GM19324 (cell line): ENCODE data around the gene VAMP7.
"Not testable (repeated sequence)": the region's sequence is repeated elsewhere in the genome, so short reads cannot be mapped to it uniquely, and the experiment has no call there.

Source experiments
- ATAC-seq: cut with Tn5 transposase; IDR thresholded peaks from one replicate; pipeline ENCODE4 v1.9.1; 2021; ENCODE audit warnings: mild to moderate bottlenecking, moderate library complexity; ENCODE audit not compliant: unreplicated experiment, low FRiP score

Gene VAMP7, protein sequence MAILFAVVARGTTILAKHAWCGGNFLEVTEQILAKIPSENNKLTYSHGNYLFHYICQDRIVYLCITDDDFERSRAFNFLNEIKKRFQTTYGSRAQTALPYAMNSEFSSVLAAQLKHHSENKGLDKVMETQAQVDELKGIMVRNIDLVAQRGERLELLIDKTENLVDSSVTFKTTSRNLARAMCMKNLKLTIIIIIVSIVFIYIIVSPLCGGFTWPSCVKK

DNA sequence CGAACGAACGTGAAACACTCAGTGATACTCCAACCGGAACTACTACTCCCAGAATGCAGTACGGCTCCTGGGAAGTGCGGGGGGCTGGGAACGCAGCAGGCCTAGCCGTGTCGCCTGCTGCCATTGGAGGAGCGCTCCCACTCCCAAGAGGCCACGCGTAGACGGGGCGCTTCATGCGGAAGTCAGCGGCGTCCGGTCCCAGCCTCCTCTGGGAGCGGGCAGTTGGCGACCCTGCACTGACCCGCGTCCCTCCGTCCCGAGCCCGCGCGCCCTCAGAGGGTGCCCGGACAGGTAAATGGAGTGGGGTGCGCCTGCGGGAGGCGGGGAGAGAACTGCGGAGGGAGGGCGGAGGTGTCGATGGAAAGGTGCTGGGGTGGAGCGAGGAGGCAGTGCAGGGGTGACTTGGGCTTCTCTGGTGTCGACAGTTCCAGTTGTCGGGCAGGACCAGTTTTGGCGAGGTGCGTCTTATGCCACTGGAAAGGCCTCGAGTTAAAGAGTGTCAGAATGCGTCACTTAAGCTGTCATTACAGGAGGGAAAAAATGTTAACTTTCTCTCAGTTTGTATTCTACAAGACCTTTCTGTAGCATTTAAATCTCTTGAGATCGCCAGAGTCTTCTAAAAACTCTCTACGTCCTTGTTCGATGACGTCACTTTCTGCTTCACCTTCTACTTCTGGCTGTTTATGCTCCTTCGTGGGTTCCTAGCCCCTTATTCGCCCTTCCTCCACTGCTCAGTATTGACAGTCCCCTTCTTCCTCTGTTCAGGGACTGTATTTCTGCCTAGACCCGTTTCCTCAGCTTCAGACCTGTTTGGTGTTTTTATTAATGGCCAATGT, at the start of gene VAMP7:
TSS of gene VAMP7 (plus strand) at position 188 of the 836 bp plus-strand sequence. CDS start 8,122 bp downstream, outside the sequence.
- ATAC-seq, result peak; percentile 97

DNA sequence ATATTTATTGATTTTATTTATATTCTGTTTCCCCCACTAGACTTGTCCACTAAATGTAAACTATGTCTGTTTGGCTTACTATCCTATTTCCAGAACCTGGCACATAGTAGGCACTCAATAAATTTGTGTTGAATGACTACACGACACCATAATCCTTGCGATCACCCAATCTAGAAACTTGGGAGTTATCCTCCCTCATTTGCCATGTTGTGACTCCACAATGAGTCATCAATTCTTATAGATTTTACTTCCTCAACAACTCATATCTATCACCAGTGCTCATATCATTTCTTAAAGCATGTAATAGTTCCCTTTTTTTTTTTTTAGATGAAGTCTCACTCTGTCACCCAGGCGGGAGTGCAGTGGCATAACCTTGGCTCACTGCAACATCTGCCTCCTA, 39.9 kb upstream of the VAMP7 start:
- no peak for ATAC-seq

DNA sequence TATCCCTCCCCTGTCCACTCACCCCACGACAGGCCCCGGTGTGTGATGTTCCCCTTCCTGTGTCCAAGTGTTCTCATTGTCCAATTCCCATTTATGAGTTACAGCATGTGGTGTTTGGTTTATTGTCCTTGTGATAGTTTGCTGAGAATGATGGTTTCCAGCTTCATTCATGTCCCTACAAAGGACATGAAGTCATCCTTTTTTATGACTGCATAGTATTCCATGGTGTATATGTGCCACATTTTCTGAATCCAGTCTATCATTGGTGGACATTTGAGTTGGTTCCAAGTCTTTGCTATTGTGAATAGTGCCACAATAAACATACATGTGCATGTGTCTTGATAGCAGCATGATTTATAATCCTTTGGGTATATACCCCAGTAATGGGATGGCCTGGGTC, 29.4 kb upstream of the VAMP7 start:
- not testable (repeated sequence) for ATAC-seq

DNA sequence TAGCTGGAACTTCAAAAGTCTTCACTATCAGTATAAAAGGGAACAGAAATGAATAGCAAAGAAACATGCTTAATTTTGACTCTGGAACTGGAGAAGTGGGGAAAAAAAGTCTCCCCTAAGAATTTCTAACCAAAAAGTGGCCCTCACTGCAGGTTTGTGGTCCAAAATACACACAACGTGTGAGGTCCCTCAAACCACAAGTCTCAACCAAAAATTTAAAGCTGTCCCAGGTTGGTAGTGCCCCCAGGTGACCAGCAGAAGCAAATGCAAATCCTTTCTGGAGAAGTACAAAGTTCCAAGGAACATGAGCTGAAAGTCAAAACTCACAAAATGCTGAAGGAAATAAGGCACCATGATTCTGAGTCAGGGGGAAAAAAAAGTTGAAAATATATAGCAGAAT, 23.6 kb upstream of the VAMP7 start:
- ATAC-seq, result no peak

DNA sequence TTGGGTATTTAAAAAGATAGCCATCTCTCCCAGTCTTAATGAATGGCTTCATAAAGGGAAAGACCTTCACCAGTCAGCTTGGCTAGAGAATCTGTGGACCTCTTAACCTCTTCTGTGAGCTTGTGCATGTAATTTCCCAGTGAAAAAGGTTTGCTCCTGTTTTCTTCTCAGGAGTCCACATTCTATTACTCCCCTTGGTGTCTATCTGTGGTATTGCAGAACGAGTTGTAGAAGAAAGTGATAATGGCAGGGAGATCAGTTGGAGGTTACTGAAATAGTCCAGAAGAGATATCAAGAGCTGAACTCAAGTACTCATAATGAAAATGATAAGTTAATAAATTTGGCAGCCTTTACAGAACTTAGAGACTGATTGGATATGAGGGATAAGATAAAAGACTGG, 16.5 kb upstream of the VAMP7 start:
- ATAC-seq, result no peak

DNA sequence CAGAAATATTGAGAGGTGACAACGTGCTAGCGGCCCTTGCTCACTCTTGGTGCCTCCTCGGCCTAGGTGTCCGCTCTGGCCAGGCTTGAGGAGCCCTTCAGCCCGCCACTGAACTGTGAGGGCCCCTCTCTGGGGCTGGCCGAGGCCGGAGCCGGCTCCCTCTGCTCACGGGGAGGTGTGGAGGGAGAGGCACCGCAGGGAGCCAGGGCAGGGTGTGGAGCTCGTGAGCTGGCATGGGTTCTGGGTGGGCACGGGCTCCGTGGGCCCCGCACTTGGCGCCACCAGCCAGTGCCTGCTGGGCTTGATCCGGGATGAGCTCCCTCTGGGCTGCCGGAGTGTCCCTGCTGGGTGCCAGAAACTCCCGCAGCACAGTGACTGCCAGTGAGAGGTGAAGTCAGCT, 16.0 kb upstream of the VAMP7 start:
- no peak for ATAC-seq

DNA sequence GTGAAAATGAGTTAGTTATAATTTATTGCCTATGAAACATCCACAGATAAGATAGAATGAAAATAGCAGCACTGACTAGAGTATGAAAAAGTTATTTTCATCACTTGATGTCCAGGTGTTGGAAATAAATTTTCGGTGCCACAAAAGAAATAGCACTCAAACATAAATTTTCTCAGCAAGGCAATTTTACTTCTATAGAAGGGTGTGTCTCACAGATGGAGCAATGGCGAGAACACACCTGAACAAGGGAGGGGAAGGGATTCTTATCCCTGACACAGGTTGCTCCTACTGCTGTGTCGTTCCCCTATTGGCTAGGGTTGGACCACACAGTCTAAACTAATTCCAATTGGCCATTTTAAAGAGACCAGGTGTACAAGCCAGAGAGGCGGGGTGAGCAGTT, 13.3 kb upstream of the VAMP7 start:
- no peak for ATAC-seq

DNA sequence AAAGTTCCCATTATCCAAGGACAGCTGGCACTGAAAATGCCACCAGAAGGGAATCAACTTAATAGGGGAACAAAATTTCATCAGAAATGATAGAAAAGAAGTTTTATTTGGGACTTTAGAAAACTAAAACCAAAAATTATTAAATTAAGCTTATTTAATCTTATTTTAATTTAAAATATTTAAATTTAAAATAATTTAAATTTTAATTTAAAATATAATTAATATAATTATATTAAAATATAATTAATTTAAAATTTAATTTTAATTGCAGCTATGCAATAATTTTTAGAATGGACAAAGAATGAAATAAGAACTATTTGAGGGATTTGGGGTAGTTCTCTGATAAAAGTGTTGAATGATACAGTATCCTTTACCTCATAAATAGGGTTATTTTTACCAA, 10.2 kb upstream of the VAMP7 start:
- ATAC-seq, result no peak

DNA sequence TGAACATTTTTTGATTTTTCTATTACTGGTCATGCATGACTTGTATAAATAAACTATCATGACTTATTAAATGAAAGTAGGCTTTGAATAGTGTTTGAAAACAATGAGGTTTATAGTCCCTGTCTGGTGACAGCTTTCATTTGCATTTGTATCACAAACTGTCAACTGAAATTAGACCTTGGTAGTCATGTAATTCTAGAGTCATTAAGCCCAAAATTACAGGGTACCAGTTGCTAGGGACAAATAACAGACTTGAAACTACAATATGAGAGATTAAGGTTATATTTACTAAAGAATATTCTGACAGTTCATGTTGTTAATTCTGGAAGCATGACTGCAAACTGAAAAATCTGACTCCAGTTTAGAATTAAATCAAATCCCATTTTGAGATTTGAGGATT, 9.2 kb upstream of the VAMP7 start:
- no peak for ATAC-seq

DNA sequence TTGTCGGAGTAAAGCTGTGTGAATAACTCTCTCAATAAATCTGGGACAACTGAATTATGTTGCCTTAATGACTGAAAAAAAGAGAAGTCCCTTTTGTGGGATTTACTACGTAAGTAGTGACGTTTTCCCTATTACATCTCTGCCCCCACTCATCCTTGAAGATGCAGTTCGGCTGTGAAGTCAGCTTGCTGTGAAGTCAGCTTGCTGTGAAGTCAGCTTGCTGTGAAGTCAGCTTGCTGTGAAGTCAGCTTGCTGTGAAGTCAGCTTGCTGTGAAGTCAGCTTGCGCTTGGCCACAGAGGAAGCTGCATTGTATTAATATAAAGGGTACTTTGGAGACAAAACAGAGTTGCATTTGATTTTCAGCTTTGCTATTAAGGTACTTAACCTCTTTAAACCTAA, 8.0 kb upstream of the VAMP7 start:
- no peak for ATAC-seq

DNA sequence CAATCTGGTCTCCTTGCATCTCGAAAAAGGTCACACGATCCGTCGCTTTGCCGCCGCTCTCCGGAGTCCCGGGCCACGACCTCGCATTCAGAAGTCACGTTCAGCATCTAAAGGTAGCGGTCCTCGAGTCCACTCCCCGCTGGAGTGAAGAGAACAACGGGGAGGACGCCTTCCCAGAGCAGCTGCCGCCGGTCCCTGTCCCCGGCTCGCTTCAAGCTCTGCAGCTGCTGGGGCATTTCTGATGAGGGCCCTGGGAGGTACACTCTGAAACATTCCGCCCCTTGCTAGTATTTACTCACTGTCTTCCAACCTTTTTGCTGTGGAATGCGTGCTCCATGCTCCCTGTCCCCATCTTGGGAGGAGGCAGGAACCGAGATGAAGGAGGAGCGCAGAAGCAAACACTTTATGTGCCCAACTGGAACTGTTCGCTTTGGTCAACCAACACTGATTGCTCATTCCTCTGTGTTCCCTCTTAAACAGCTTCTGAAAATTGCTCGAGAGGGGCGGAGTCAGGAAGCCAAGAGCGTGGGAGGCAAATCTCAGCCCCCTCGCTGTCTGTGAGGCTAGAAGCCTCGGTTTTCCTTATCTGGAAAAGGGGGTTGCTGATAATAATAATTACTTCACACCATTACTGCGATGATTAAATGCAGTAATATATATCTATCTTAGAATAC, 6.4 kb upstream of the VAMP7 start:
- no peak for ATAC-seq

DNA sequence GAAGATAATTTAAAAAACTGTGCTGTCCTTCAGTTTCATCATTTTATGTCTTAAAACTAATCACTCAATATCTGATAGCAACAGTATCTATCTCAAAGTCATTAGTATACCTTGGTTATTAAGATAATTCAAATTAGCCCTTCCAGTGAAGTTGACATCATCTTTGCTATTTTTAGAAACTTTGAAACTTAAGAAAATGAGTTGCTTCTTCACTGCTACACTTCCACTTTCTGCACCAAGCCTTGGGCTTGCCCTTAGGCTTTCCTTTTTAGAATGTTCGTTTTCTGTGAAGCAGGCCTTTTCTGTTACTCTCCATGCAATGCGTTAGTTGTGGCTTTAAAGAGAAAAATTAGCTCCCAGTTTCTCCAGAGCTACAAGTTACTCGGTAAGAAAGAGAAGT, 4.4 kb upstream of the VAMP7 start:
- ATAC-seq, result no peak

DNA sequence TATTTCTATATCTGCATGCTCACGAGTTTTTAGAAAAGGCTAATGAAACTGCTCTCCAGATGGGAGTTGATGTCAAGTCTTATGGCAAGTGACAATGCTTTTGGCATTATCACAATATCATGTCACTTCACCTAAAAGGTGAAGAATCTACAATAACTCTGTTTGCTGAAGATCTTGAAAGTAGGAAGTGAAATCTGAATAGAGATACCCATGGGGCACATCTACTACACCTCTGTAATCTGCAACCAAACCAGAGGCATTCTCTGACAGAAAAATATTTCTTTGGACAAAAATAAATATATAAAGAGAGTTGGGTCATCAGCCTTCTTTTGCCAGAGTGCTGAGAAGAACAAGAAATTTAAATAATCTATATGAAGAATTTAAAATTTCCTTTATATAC, 3.9 kb upstream of the VAMP7 start:
- no peak for ATAC-seq

DNA sequence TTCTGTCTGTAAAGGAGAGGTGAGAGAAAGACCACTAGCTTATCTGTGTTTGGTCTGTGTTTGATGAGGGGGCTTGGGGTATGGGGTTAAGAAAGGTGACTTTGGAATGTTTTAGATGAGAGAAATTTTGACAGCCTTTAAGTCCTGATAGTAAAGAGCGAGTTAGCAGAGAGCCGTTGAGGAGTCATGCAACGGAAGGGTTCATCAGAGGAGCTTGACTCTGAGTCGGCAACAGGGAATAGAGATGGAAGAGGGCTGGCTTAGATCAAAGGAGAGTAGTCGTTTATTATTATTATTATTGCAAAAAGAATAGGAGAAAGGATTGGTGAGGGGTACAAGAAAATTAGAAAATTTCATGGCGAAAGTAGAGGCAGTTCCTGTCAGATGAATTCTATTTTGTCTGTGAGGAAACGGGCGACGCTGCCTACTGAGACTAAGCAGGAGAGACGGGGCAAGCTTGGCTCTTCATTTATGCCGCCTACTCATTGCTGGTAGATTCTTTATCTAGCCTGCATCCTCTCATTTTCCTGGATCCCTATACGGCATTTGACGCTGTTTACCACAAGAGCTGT, 473 bp upstream of the VAMP7 start:
- ATAC-seq, result no peak

DNA sequence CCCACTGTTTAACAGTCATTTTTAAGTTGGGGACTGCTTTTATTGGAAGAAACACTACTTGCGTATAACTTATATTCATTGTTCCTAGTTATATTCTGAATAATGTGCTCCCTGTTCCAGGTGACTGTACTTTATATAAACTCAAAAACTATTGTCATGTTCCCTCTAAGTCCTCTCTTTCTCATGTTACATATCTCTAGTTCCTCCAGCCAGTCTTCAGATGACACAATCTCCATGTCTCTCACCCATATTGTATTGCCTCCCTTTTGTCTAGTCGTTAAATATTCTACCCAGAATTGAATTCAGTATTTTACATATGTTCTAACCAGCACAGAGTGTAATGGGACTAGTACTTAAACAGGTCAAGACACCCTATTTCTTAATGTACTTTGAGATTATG, 5.3 kb downstream of the VAMP7 start:
- no peak for ATAC-seq

DNA sequence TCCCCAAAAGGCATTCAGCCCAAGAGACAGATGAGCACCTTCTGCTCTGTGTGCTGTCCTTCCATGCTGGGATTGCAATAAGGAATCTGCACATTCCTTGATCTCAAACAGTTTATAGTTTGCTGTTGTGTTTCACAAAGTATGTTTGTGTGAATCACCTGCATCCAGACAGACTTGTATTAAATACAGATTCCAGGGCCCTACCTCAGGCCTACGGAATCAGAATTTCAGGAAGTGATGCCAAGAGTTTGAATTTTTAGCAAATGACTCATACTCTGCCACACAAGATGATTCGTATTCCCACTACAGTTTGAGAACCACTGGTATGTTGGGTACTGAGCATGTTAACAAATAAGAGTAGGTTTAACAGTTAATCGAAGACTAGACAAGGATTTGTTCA, 7.0 kb downstream of the VAMP7 start:
- ATAC-seq, result no peak

DNA sequence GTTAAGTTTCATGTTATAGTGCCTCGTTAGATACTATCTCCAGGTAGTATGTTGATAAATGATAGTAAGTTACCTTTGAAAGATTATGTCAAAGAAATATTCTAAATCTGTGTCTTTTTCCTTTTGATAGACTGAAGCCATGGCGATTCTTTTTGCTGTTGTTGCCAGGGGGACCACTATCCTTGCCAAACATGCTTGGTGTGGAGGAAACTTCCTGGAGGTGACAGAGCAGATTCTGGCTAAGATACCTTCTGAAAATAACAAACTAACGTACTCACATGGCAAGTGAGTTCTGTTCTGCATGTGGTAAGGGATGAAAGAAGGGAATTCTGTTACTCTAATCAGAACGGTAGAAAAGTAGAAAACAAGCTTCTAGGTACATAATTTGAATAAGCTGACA, 8.2 kb downstream of the VAMP7 start:
- ATAC-seq, result no peak

DNA sequence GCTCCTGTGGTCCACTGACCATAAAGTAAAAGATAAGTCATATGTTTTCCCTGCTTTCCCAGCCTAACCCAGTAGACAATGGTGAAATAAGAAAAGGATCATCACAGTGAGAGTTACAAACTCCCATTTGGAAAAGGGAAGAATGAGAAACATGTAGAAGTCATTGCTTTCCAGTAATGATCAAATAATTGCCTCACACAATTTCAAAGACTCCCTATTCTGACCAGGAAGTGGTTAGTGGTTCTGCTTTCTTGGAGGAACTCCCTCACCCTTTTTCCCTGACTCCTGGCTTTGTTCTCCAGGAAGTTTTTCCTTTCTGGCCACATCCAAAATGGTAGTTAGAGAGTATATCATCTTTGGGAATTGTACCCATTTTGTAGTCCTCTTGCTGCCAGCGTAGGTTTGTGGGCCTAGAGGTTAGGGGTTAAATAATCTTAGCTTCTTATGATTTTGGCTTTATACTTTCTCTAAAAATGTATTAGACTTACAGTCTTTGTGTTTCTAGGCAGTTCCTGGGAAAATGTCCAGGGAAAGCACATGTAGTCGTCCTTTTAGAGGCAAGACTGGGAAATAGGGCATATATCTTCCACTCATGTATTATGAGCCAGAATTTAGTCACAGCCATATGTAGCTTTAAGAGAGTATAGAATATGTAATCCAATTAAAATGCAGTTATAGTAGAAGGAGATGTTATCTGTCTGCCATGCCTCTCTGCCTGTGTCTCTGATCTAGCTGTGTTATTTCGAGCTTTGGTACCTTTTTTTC, 10.5 kb downstream of the VAMP7 start:
- no peak for ATAC-seq

DNA sequence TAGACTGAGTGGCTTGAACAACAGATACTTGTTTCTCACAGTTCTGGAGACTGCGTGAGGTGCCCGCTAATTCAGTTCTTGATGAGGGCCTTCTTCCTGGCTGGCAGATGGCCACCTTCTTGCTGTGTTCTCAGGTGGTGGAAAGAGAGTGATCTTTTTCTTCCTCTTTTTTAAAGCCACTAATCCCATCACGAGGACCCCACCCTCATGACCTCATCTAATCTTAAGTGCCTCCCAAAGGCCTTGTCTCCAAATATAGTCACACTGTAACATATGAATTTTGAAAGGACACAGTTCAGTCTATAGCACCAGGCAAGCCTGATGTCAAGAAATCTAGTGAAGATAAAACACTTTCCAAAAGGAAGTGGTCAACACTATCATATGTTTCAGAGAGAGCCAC, 12.4 kb downstream of the VAMP7 start:
- ATAC-seq, result no peak

DNA sequence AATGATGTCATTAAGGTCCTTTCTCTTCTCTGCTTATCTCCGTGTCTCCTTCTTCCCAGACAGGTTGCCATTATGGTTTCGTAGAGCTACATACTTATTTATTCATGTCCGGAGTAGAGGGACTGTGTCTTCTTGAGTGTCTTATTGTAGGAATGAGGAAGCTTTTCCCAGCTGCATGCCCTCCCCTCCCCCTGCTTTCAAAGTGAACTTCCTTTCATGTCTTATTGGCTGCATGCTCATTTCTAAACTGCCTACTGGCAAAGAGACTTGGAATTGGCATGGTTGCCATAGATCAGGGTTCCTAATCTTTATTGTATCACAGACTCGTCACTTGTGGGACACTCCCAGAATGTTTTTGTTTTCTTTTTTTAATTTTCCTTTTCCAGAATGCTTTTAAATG, 15.4 kb downstream of the VAMP7 start:
- ATAC-seq, result no peak

DNA sequence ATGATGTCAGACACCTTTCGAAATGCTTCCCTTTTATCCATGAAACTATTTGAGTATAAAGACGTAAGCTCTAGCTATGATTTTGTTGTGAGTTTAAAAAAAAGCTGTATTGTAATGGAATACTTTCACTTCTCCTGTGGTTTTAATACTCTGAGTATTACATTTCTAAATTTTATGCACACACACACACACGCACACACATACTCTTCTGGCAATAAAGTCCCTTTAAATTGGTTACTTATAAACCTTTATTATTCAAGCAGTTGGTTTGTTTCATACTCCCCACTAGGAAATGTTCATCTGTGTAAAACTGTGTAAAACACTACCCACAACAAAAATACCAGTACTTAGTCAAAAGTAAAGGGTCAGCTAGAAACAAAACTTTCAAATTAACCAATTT, 18.2 kb downstream of the VAMP7 start:
- ATAC-seq, result no peak
